Uterus (tissue), 4 donors: ENCODE results near the gene RBBP7. TPM values are rescaled to one million over a fixed set of nuclear protein-coding genes. Genes with fewer than 3 reads are reported as not detected.

Source experiments
- DNase-seq, 2 donors: peaks; one replicate each; pipeline ENCODE4 v3.0.0-alpha.2; 2019 to 2020
- H3K27ac ChIP-seq, 2 donors: fragments of 200-600 bp; sonication (generic); 1 replicate in 1 of 2; 2 replicates in 1 of 2; pipeline ENCODE4 v1.5.1; 2016 to 2018
- H3K27me3 ChIP-seq, 2 donors: fragments of 200-600 bp; sonication (generic); one replicate each; pipeline ENCODE4 v1.5.1; 2018 to 2019; ENCODE audit warnings: control low read depth in 1 of 2
- H3K36me3 ChIP-seq, 2 donors: fragments of 200-600 bp; sonication (generic); one replicate each; pipeline ENCODE4 v1.5.1; 2019; ENCODE audit warnings: control low read depth in 1 of 2
- H3K4me1 ChIP-seq, 2 donors: fragments of 200-600 bp; sonication (generic); one replicate each; pipeline ENCODE4 v1.5.1; 2018 to 2019; ENCODE audit warnings: control low read depth in 1 of 2
- H3K4me3 ChIP-seq, 2 donors: fragments of 200-600 bp; sonication (generic); 1 replicate in 1 of 2; 2 replicates in 1 of 2; pipeline ENCODE4 v1.5.1; 2018 to 2019; ENCODE audit warnings: mild to moderate bottlenecking in 1 of 2
- H3K9me3 ChIP-seq, 2 donors: fragments of 200-600 bp; sonication (generic); one replicate each; pipeline ENCODE4 v1.5.1; 2019; ENCODE audit warnings: control low read depth in 1 of 2
- POLR2A ChIP-seq, 2 donors: fragments of 450-650 bp; IDR thresholded peaks; one replicate each; pipeline ENCODE4 v1.6.1; 2016; ENCODE audit warnings: antibody characterized with exemption in 2 of 2, mild to moderate bottlenecking in 1 of 2, moderate library complexity in 1 of 2
- intact Hi-C: fragments of 100-400 bp; cut with DNase I; formaldehyde crosslinking; loops from one replicate; pipeline ENCODE4 v1.15.1; 2023; ENCODE audit warnings: low total_unique reads
- total RNA-seq, 4 donors: library from RNA; depleted of rRNA in 3 of 4; stranded (reverse); fragments of >200 nt in 3 of 4; gene quantifications; one replicate each; pipeline versions ENCODE4 v1.1.0 to v1.2.4, GENCODE V29; 2014 to 2023
- TF ChIP-seq, protein P1 (sequence below), 4 experiments: fragments of 200-600 bp in 2 of 4; fragments of 450-650 bp in 2 of 4; sonication (generic) in 2 of 4; IDR thresholded peaks; one replicate each; pipeline ENCODE4 v1.5.1; 2016 to 2019; ENCODE audit warnings: antibody characterized with exemption in 4 of 4, mild to moderate bottlenecking in 2 of 4, moderate library complexity in 1 of 4
- donor health status: DM: yes; HTN: yes; CAD: no.

The RBBP7 gene
- total RNA-seq, 4 donors from 2014 or later: 60.0 to 154 (median 125) TPM

DNA sequence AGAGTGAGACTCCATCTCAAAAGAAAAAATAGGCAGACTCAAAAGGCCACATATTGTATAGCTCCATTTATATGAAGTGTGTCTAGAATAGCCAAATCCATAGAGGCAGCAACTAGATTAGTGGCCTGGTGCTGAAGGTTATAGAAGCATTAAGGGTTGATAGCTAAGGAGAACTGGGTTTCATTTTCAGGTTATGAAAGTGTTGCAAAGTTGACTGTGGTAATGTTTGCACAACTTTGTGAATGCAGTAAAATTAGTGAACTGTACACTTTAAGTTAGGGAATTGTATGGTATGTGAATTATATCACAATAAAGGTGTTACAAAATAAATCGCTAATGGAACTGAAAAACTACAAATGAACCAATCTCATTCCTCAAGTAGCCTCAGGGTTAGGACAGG lies 55.6 kb downstream of the RBBP7 start:
- intact Hi-C loops: no loop called here
- no peak overlapping the region for H3K27ac ChIP-seq
- no peak for DNase-seq
- H3K36me3 ChIP-seq: no peaks in the 10 kb centered on the region
- no peak overlapping the region for H3K4me3 ChIP-seq
- H3K9me3 ChIP-seq: no peaks in the 10 kb centered on the region
- no peak for TF ChIP-seq POLR2A (IDR thresholded peaks at IDR 0.05)
- TF ChIP-seq, protein P1, sequence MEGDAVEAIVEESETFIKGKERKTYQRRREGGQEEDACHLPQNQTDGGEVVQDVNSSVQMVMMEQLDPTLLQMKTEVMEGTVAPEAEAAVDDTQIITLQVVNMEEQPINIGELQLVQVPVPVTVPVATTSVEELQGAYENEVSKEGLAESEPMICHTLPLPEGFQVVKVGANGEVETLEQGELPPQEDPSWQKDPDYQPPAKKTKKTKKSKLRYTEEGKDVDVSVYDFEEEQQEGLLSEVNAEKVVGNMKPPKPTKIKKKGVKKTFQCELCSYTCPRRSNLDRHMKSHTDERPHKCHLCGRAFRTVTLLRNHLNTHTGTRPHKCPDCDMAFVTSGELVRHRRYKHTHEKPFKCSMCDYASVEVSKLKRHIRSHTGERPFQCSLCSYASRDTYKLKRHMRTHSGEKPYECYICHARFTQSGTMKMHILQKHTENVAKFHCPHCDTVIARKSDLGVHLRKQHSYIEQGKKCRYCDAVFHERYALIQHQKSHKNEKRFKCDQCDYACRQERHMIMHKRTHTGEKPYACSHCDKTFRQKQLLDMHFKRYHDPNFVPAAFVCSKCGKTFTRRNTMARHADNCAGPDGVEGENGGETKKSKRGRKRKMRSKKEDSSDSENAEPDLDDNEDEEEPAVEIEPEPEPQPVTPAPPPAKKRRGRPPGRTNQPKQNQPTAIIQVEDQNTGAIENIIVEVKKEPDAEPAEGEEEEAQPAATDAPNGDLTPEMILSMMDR (IDR thresholded peaks at IDR 0.05): no peak
- no peaks in the 10 kb centered on the region for H3K4me1 ChIP-seq
- H3K27me3 ChIP-seq: no peaks in the 10 kb centered on the region

DNA sequence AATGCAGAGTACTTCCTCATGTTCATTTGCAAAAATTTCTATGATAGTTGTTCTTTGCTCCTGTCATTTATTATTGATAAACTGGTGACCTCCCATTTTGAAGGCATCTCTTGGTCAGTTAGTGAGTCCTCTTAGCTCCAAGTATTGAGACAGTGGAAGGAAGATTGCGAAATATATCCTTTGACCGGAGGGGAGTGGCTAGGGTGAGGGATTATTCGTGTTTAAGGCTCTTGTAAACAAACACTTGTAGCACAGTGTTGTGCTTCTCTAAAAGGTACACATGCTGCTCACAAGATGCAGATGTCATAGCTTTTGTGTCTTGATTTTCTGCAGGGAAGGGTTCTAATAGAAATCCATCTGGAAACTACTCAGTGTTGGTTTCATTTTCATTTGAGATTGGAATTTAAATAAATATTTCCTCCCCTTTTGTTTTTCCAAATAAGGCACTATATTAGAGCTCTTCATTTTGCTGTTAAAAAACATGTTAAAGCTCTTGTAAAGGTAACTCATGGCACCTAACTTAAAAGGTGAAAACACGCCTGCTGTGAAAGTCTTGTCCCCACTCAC lies 62.1 kb downstream of the RBBP7 start:
- H3K4me1 ChIP-seq: no peaks in the 10 kb centered on the region
- peak overlapping the region in 1 of 2 donors; percentile 28 for H3K4me3 ChIP-seq
- no peaks in the 10 kb centered on the region for H3K36me3 ChIP-seq
- H3K27me3 ChIP-seq: no peaks in the 10 kb centered on the region
- peak in 1 of 2 donors; percentile 39 for DNase-seq
- H3K9me3 ChIP-seq: no peaks in the 10 kb centered on the region
- H3K27ac ChIP-seq: peak overlapping the region; percentile 35 to 64
- intact Hi-C loops: no loop called here
- TF ChIP-seq, protein P1 (IDR thresholded peaks at IDR 0.05): no peak
- TF ChIP-seq POLR2A (IDR thresholded peaks at IDR 0.05): no peak

DNA sequence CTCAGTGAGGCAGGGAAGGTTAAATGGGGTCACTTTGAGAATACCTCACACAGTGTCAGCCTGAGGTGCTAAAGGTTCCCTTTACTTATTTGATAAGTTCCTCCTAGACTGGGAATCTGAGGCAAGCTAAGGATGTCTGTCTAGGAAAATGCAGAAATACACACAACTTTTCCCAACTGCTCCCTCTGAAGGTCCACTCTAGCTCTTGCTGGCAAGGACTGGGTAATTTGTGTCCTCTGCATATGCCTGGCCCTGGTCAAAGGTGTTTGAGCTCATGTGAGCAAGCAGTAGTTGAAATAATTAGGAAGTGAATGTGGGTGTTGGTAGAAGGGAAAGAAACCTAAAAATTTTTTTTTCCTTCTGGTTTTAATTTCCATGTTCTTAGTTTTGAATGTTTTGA lies 62.6 kb downstream of the RBBP7 start:
- H3K4me3 ChIP-seq: no peak overlapping the region
- DNase-seq: no peak
- no peaks in the 10 kb centered on the region for H3K36me3 ChIP-seq
- H3K9me3 ChIP-seq: no peaks in the 10 kb centered on the region
- H3K27ac ChIP-seq: peak overlapping the region; percentile 35 to 64
- intact Hi-C loops: no loop called here
- H3K27me3 ChIP-seq: no peaks in the 10 kb centered on the region
- TF ChIP-seq, protein P1 (IDR thresholded peaks at IDR 0.05): no peak
- TF ChIP-seq POLR2A (IDR thresholded peaks at IDR 0.05): no peak
- H3K4me1 ChIP-seq: no peaks in the 10 kb centered on the region

DNA sequence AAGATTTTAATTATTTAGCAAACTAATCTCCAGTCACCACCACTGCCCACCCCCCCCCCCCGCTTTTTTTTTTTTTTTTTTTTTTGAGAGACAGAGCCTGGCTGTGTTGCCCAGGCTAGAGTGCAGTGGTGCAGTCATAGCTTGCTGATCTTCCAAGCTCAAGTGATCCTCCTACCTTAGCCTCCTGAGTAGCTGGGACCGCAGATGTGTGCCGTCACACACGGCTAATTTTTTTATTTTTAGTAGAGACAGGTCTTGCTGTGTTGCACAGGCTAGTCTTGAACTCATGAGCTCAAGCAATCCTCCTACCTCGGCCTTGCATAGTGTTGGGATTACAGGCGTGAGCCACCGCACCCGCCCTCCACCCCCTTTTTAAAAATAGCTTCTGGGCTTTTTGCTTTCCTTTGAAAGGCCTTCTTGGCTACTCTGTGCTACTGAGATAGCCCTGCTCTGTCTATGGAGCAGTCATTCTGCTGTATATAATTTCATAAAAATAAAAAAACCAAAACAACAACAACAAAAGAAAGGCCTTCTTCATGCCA lies 65.2 kb downstream of the RBBP7 start:
- intact Hi-C loops: no loop called here
- TF ChIP-seq, protein P1 (IDR thresholded peaks at IDR 0.05): no peak
- TF ChIP-seq POLR2A (IDR thresholded peaks at IDR 0.05): no peak
- DNase-seq: no peak

DNA sequence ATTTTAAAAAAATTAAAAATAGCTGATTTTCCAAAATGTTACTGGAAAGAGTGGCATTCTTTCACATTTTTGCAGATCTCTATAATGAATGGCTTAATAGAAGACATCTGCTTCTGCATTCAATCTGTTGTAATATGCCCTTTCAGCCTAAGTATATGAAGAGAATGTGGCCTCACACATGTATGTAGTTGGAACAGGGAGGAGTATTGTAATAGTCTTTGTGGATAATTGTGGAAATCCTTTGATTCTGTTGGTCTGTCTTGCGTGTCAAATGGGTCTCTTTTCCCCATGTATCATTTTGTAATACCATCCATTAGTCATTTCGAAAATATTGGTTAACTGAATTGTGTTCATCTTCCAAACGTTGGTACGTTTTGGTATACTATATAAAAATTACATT lies 72.3 kb downstream of the RBBP7 start:
- Histone ChIP-seq H3K27me3 (no peaks in the 10 kb centered on the region), H3K27ac (no peak overlapping the region), H3K36me3 (no peaks in the 10 kb centered on the region), H3K4me1 (no peaks in the 10 kb centered on the region), H3K9me3 (no peaks in the 10 kb centered on the region), H3K4me3 (no peak overlapping the region)
- intact Hi-C loops: no loop called here
- no peak for DNase-seq
- no peak for TF ChIP-seq POLR2A (IDR thresholded peaks at IDR 0.05)
- TF ChIP-seq, protein P1 (IDR thresholded peaks at IDR 0.05): no peak

More for the DNA sequence above, 65.2 kb downstream of the RBBP7 start:
- Histone ChIP-seq H3K27ac (no peak overlapping the region), H3K9me3 (no peaks in the 10 kb centered on the region), H3K4me1 (no peaks in the 10 kb centered on the region), H3K4me3 (no peak overlapping the region), H3K27me3 (no peaks in the 10 kb centered on the region), H3K36me3 (no peaks in the 10 kb centered on the region)
